H1 (cell line): ENCODE measurements around the gene FRMPD1. TPM values are rescaled to one million over a fixed set of nuclear protein-coding genes. Genes with fewer than 3 reads are reported as not detected.

Source experiments
- CHD7 ChIP-seq: fragments of 300-600 bp; sonication (generic); IDR thresholded peaks from 2 replicates; pipeline ENCODE4 v1.7.1; 2012; ENCODE audit warnings: low read length, moderate library complexity, mild to moderate bottlenecking, inconsistent platforms; ENCODE audit not compliant: insufficient replicate concordance
- polyA plus RNA-seq, 7 experiments: library from polyadenylated mRNA; depleted of rRNA in 3 of 7; stranded (reverse) in 5 of 7; unstranded in 2 of 7; fragments of >200 nt in 5 of 7; fragments of 200-250 nt in 2 of 7; gene quantifications; 1 replicate in 5 of 7; 2 replicates in 1 of 7; 4 replicates in 1 of 7; pipeline versions ENCODE4 v1.2.1 to v1.2.3, GENCODE V29; 2011 to 2013; ENCODE audit warnings: missing spikeins in 2 of 7, mixed read lengths in 2 of 7
- total RNA-seq: library from RNA; stranded (reverse); fragmentation: NEBNext Ultra II Directional; extraction: Animal tissue kit (Norgen Biotek cat#: 25700); gene quantifications from 2 replicates; pipeline ENCODE4 v1.2.1, GENCODE V29; 2021

The FRMPD1 gene
- total and polyA plus RNA-seq, 2 of the 8 experiments (the other 6 are each of a cell fraction or from before 2014, with no cell fraction given) = 0.27 to 0.32 TPM

- no peak for TF ChIP-seq CHD7
- TF ChIP-seq, all 59 proteins: peak for 0
Observed at GRCh38 chr9:37619806-37620205, 30.9 kb upstream of the FRMPD1 start (continued).
